Liver (tissue), 9 donors: Measurements from ENCODE around the gene YDJC. TPM values are rescaled to one million over a fixed set of nuclear protein-coding genes. Genes with fewer than 3 reads are reported as not detected.

ENCODE experiments used
- DNase-seq: peaks from one replicate; pipeline ENCODE4 v3.0.0-alpha.2; 2017; ENCODE audit warnings: low spot score
- H3K27ac ChIP-seq, 2 donors: one replicate each; pipeline ENCODE4 v1.7.0; 2013; ENCODE audit warnings: inconsistent platforms in 2 of 2, low read length in 2 of 2, control low read depth in 1 of 2, low read depth in 1 of 2, mild to moderate bottlenecking in 1 of 2
- H3K27me3 ChIP-seq, 4 donors: one replicate each; pipeline versions ENCODE4 v1.6.1 to v1.7.0; 2013; ENCODE audit warnings: low read length in 3 of 4, inconsistent platforms in 1 of 4, mild to moderate bottlenecking in 1 of 4, moderate library complexity in 1 of 4; ENCODE audit not compliant: control insufficient read depth in 4 of 4, insufficient read depth in 4 of 4
- H3K36me3 ChIP-seq, 4 donors: one replicate each; pipeline versions ENCODE4 v1.6.1 to v1.7.0; 2013; ENCODE audit warnings: low read length in 3 of 4, mild to moderate bottlenecking in 3 of 4, low read depth in 1 of 4, moderate library complexity in 1 of 4; ENCODE audit not compliant: control insufficient read depth in 4 of 4, insufficient read depth in 3 of 4
- H3K4me1 ChIP-seq, 4 donors: one replicate each; pipeline versions ENCODE4 v1.6.1 to v1.7.0; 2013; ENCODE audit warnings: low read length in 3 of 4, mild to moderate bottlenecking in 3 of 4, moderate library complexity in 1 of 4; ENCODE audit not compliant: control insufficient read depth in 4 of 4, insufficient read depth in 4 of 4
- H3K4me3 ChIP-seq, 3 donors: one replicate each; pipeline versions ENCODE4 v1.6.1 to v1.7.0; 2013; ENCODE audit warnings: low read length in 3 of 3, control low read depth in 1 of 3, low read depth in 1 of 3, mild to moderate bottlenecking in 1 of 3
- H3K9ac ChIP-seq, 2 donors: one replicate each; pipeline ENCODE4 v1.7.0; 2013; ENCODE audit warnings: low read length in 2 of 2, mild to moderate bottlenecking in 2 of 2, moderate library complexity in 2 of 2, control low read depth in 1 of 2, low read depth in 1 of 2
- H3K9me3 ChIP-seq, 4 donors: one replicate each; pipeline versions ENCODE4 v1.6.1 to v1.7.0; 2013; ENCODE audit warnings: low read length in 3 of 4; ENCODE audit not compliant: control insufficient read depth in 4 of 4
- FOXA1 ChIP-seq: IDR thresholded peaks from 2 replicates; pipeline ENCODE4 v1.6.1; 2016; ENCODE audit warnings: antibody characterized with exemption
- FOXA2 ChIP-seq: IDR thresholded peaks from 2 replicates; pipeline ENCODE4 v1.6.1; 2016; ENCODE audit warnings: antibody characterized with exemption
- HNF4A ChIP-seq, 2 donors: conservative IDR thresholded peaks; 2 replicates each; pipeline ENCODE4 v1.6.1; 2016; ENCODE audit warnings: antibody characterized with exemption in 2 of 2, mild to moderate bottlenecking in 2 of 2
- JUND ChIP-seq, 2 donors: IDR thresholded peaks; 2 replicates each; pipeline ENCODE4 v1.6.1; 2016; ENCODE audit warnings: antibody characterized with exemption in 2 of 2
- RXRA ChIP-seq, 2 donors: IDR thresholded peaks; 2 replicates each; pipeline ENCODE4 v1.6.1; 2017 to 2018; ENCODE audit warnings: antibody characterized with exemption in 2 of 2, mild to moderate bottlenecking in 1 of 2
- SP1 ChIP-seq: IDR thresholded peaks from 2 replicates; pipeline ENCODE4 v1.6.1; 2018; ENCODE audit warnings: antibody characterized with exemption, mild to moderate bottlenecking
- TAF1 ChIP-seq: conservative IDR thresholded peaks from 2 replicates; pipeline ENCODE4 v1.6.1; 2016; ENCODE audit warnings: antibody characterized with exemption, mild to moderate bottlenecking
- YY1 ChIP-seq: IDR thresholded peaks from 2 replicates; pipeline ENCODE4 v1.6.1; 2016; ENCODE audit warnings: antibody characterized with exemption, mild to moderate bottlenecking
- WGBS: extraction: QIAGEN DNeasy Blood & Tissue Kit; methylation state at CpG from one replicate; pipeline ENCODE4 v1.1.7; 2013; 5-methylcytosine and 5-hydroxymethylcytosine counted together
- polyA plus RNA-seq, 2 donors: library from polyadenylated mRNA; stranded (reverse) in 1 of 2; unstranded in 1 of 2; fragments of 200-250 nt in 1 of 2; fragments of >200 nt in 1 of 2; fragmentation: Nextera tagmentation in 1 of 2; extraction: Ambion mirVana in 1 of 2; gene quantifications; one replicate each; pipeline versions ENCODE4 v1.2.1 to v1.2.3, GENCODE V29; 2013 to 2015
- total RNA-seq, 2 donors: library from RNA; depleted of rRNA; stranded (reverse); fragments of >200 nt; gene quantifications; one replicate each; pipeline ENCODE4 v1.2.3, GENCODE V29; 2014
- TF ChIP-seq, protein P1 (sequence below): fragments of 150-350 bp; IDR thresholded peaks from 2 replicates; pipeline ENCODE4 v1.5.1; 2017; ENCODE audit warnings: improper control_type of control experiment, low read depth, low read length; ENCODE audit not compliant: missing input control
- TF ChIP-seq, protein P2 (sequence below): IDR thresholded peaks from 2 replicates; pipeline ENCODE4 v1.6.1; 2016; ENCODE audit warnings: antibody characterized with exemption
- TF ChIP-seq, protein P3 (sequence below): IDR thresholded peaks from 2 replicates; pipeline ENCODE4 v1.6.1; 2016; ENCODE audit warnings: antibody characterized with exemption
- TF ChIP-seq, protein P4 (sequence below): IDR thresholded peaks from 2 replicates; pipeline ENCODE4 v1.6.1; 2016; ENCODE audit warnings: antibody characterized with exemption, mild to moderate bottlenecking
- donor health status: healthy.
- donor health status: healthy.
- donor health status: healthy.
- donor health status: healthy.
- donor health status: healthy.

Gene YDJC
- total and polyA plus RNA-seq, 4 donors, result 8.0 to 18.7 (median 8.3) TPM

DNA sequence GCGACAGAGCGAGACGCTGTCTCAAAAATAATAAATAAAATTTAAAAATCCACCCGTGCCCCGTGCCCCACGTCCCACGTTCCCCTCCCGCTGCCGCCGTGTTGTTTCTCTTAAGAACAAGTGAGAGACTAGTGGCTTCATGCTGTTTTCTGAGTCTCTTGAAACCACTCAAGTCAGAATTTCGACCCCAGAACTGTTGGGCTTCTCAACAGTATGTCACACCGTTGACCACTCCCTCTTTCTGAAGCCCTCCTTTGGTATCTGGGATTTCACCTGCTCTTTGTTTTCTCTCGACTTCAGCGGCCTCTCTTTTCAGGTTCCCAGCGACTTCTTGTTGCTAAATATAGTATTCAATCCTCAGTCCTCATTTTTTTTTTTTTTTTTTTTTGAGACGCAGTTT, 37.0 kb upstream of the YDJC start:
- H3K27me3 ChIP-seq, result no peaks in the 10 kb centered on the region
- no peaks in the 10 kb centered on the region for H3K9me3 ChIP-seq
- H3K4me1 ChIP-seq, result peaks cover 0 to 9% (median under 1%) of the 10 kb centered on the region in 4 donors
- peak overlapping the region in 1 of 2 donors; percentile 29 for H3K9ac ChIP-seq
- WGBS, result 58% methylated on average over 16 of the region's 16 CpGs
- no peak for DNase-seq
- peaks cover 1 to 13% (median 7%) of the 10 kb centered on the region in 4 donors for H3K36me3 ChIP-seq
- peak overlapping the region in 2 of 3 donors; percentile 60 to 64 for H3K4me3 ChIP-seq
- TF ChIP-seq TAF1 (no peak), YY1 (no peak), RXRA (IDR thresholded peaks at IDR 0.05) (no peak), JUND (IDR thresholded peaks at IDR 0.05) (no peak)
- TF ChIP-seq, protein P1, sequence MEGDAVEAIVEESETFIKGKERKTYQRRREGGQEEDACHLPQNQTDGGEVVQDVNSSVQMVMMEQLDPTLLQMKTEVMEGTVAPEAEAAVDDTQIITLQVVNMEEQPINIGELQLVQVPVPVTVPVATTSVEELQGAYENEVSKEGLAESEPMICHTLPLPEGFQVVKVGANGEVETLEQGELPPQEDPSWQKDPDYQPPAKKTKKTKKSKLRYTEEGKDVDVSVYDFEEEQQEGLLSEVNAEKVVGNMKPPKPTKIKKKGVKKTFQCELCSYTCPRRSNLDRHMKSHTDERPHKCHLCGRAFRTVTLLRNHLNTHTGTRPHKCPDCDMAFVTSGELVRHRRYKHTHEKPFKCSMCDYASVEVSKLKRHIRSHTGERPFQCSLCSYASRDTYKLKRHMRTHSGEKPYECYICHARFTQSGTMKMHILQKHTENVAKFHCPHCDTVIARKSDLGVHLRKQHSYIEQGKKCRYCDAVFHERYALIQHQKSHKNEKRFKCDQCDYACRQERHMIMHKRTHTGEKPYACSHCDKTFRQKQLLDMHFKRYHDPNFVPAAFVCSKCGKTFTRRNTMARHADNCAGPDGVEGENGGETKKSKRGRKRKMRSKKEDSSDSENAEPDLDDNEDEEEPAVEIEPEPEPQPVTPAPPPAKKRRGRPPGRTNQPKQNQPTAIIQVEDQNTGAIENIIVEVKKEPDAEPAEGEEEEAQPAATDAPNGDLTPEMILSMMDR, result no peak
- TF ChIP-seq, protein P2, sequence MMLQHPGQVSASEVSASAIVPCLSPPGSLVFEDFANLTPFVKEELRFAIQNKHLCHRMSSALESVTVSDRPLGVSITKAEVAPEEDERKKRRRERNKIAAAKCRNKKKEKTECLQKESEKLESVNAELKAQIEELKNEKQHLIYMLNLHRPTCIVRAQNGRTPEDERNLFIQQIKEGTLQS, result no peak
- TF ChIP-seq, protein P3, sequence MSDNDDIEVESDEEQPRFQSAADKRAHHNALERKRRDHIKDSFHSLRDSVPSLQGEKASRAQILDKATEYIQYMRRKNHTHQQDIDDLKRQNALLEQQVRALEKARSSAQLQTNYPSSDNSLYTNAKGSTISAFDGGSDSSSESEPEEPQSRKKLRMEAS, result no peak
- H3K27ac ChIP-seq, result peak overlapping the region; percentile 94 to 95

DNA sequence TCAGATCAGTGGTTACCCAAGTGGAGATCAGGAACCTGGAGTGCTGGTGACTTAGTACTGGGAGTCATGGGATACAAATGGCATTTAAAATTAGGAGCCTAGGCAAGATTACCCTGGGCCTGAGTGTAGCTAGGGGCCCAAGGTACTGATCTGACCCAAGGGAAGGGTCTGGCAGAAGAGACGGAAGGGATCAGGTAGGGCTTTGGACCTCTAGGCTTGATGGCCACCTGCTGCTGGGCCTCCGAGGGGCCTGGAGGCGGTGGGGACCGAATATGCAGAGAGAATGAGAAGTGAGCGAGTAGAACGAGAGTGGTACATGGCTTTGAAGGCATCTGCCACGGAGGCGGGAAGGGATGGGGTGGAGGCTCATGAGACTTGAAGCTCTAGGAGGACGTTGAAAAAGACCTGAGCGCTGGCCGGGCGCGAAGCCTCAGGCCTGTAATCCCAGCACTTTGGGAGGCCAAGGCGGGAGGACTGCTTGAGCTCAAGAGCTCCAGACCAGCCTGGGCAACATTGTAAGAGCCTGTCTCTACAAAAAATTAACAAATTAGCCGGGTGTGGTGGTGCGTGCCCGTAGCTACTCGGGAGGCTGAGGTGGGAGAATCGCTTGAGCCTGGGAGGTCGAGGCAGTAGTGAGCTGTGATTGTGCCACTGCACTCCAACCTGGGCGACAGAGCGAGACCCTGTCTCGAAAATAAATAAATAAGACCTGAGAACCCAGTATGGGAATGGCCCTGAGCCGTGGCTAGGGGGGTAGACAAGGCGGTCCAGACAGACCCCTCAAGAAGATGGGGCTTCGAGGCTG, 35.4 kb upstream of the YDJC start:
- peak overlapping the region; percentile 94 to 95 for H3K27ac ChIP-seq
- H3K27me3 ChIP-seq, result no peaks in the 10 kb centered on the region
- no peak overlapping the region for H3K9ac ChIP-seq
- H3K4me3 ChIP-seq, result peak overlapping the region; percentile 54 to 64 (median 60)
- 73% methylated on average over 26 of the region's 26 CpGs for WGBS
- DNase-seq, result no peak
- TF ChIP-seq YY1, result no peak
- TF ChIP-seq HNF4A (conservative IDR thresholded peaks at IDR 0.05), result no peak
- TF ChIP-seq FOXA2, result no peak
- TF ChIP-seq FOXA1, result no peak
- TF ChIP-seq SP1, result no peak
- no peak for TF ChIP-seq RXRA (IDR thresholded peaks at IDR 0.05)
- TF ChIP-seq, protein P4, sequence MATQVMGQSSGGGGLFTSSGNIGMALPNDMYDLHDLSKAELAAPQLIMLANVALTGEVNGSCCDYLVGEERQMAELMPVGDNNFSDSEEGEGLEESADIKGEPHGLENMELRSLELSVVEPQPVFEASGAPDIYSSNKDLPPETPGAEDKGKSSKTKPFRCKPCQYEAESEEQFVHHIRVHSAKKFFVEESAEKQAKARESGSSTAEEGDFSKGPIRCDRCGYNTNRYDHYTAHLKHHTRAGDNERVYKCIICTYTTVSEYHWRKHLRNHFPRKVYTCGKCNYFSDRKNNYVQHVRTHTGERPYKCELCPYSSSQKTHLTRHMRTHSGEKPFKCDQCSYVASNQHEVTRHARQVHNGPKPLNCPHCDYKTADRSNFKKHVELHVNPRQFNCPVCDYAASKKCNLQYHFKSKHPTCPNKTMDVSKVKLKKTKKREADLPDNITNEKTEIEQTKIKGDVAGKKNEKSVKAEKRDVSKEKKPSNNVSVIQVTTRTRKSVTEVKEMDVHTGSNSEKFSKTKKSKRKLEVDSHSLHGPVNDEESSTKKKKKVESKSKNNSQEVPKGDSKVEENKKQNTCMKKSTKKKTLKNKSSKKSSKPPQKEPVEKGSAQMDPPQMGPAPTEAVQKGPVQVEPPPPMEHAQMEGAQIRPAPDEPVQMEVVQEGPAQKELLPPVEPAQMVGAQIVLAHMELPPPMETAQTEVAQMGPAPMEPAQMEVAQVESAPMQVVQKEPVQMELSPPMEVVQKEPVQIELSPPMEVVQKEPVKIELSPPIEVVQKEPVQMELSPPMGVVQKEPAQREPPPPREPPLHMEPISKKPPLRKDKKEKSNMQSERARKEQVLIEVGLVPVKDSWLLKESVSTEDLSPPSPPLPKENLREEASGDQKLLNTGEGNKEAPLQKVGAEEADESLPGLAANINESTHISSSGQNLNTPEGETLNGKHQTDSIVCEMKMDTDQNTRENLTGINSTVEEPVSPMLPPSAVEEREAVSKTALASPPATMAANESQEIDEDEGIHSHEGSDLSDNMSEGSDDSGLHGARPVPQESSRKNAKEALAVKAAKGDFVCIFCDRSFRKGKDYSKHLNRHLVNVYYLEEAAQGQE, result no peak
- no peaks in the 10 kb centered on the region for H3K36me3 ChIP-seq
- H3K4me1 ChIP-seq, result peaks cover 0 to 9% (median under 1%) of the 10 kb centered on the region in 4 donors
- H3K9me3 ChIP-seq, result no peaks in the 10 kb centered on the region
